Esophagus squamous epithelium (tissue), 4 donors: ENCODE data around the gene GLP1R.

ENCODE experiments used
- CTCF ChIP-seq, 6 experiments: fragments of 450-650 bp in 4 of 6; fragments of 200-600 bp in 2 of 6; sonication (generic) in 2 of 6; IDR thresholded peaks; one replicate each; pipeline ENCODE4 v1.5.1; 2016 to 2019; ENCODE audit warnings: antibody characterized with exemption in 6 of 6, mild to moderate bottlenecking in 4 of 6, moderate library complexity in 4 of 6
- POLR2A ChIP-seq, 4 donors: fragments of 450-650 bp; IDR thresholded peaks; one replicate each; pipeline ENCODE4 v1.6.1; 2017; ENCODE audit warnings: antibody characterized with exemption in 4 of 4, mild to moderate bottlenecking in 4 of 4, moderate library complexity in 3 of 4

DNA sequence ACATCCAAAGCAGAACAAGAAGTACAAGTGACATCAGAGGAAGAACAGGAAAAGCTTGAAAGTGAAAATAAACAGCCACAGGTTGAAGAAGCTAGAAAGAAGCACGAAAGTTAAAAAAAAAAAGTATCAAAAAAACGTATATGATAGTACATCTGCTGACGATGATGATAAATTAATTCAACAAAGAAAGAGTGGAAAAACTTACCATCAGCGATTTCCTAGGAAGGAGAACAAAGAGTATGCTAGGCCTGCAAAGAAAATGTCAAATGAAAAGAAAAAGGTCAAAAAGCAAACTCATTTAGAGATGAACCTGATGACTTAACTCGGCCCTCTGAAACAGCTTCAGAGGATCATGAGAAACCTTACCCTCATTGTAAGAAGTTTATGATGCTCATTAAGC, 62.7 kb downstream of the GLP1R start:
- TF ChIP-seq POLR2A (IDR thresholded peaks at IDR 0.05) (no peak), CTCF (IDR thresholded peaks at IDR 0.05) (no peak)
